ENCODE results near the gene DSE. TPM values are rescaled to one million over a fixed set of nuclear protein-coding genes. Genes with fewer than 3 reads are reported as not detected.

Gene DSE
- total RNA-seq, 4 donors from 2014 or later = 22.2 to 32.8 (median 30.5) TPM

GRCh38 chr6:116468293-116468692 is 97.5 kb downstream of the DSE start:
- H3K27me3 ChIP-seq = no peaks in the 10 kb centered on the region
- H3K4me3 ChIP-seq (replicated peaks in 1 of 3) = no peak overlapping the region
- DNase-seq = no peak
- no peaks in the 10 kb centered on the region for H3K36me3 ChIP-seq
- no peaks in the 10 kb centered on the region for H3K9me3 ChIP-seq
- no peak for TF ChIP-seq POLR2A (IDR thresholded peaks at IDR 0.05)
- no peak for TF ChIP-seq CTCF (IDR thresholded peaks at IDR 0.05)
- H3K4me1 ChIP-seq = no peaks in the 10 kb centered on the region
- no peak overlapping the region for H3K27ac ChIP-seq
- intact Hi-C loops (cut with DNase I) = no loop called here
- WGBS, 2 donors = 47 to 50% methylated on average over 1 of the region's 1 CpG

- Histone ChIP-seq H3K4me3 (replicated peaks in 1 of 3) (no peak overlapping the region), H3K9me3 (no peaks in the 10 kb centered on the region), H3K27ac (no peak overlapping the region), H3K36me3 (no peaks in the 10 kb centered on the region), H3K27me3 (no peaks in the 10 kb centered on the region), H3K4me1 (no peaks in the 10 kb centered on the region)
- WGBS, 2 donors = 94 to 98% methylated on average over 1 of the region's 1 CpG
- no peak for TF ChIP-seq POLR2A (IDR thresholded peaks at IDR 0.05)
- intact Hi-C loops (cut with DNase I) = no loop called here
- no peak for DNase-seq
Observed at GRCh38 chr6:116471531-116471930, 100.8 kb downstream of the DSE start.

- 69 to 92% methylated on average over 3 of the region's 3 CpGs for WGBS, 2 donors
- no peak for DNase-seq
- Histone ChIP-seq H3K4me3 (replicated peaks in 1 of 3) (no peak overlapping the region), H3K27ac (no peak overlapping the region), H3K36me3 (no peaks in the 10 kb centered on the region), H3K27me3 (no peaks in the 10 kb centered on the region), H3K4me1 (no peaks in the 10 kb centered on the region), H3K9me3 (no peaks in the 10 kb centered on the region)
- TF ChIP-seq POLR2A (IDR thresholded peaks at IDR 0.05) (no peak), CTCF (IDR thresholded peaks at IDR 0.05) (no peak)
- intact Hi-C loops (cut with DNase I) = no loop called here
Observed at GRCh38 chr6:116472706-116473105, 102.0 kb downstream of the DSE start.

- no peaks in the 10 kb centered on the region for H3K27me3 ChIP-seq
- 48 to 64% methylated on average over 1 of the region's 1 CpG for WGBS, 2 donors
- H3K9me3 ChIP-seq = no peaks in the 10 kb centered on the region
- DNase-seq = no peak
- no peaks in the 10 kb centered on the region for H3K36me3 ChIP-seq
- intact Hi-C loops (cut with DNase I) = no loop called here
- no peak overlapping the region for H3K4me3 ChIP-seq (replicated peaks in 1 of 3)
- no peaks in the 10 kb centered on the region for H3K4me1 ChIP-seq
- no peak overlapping the region for H3K27ac ChIP-seq
- no peak for TF ChIP-seq POLR2A (IDR thresholded peaks at IDR 0.05)
- no peak for TF ChIP-seq CTCF (IDR thresholded peaks at IDR 0.05)
Observed at GRCh38 chr6:116475141-116475540, 104.4 kb downstream of the DSE start.

GRCh38 chr6:116476002-116476678 is 105.4 kb downstream of the DSE start:
- Histone ChIP-seq H3K4me3 (replicated peaks in 1 of 3) (no peak overlapping the region), H3K36me3 (no peaks in the 10 kb centered on the region), H3K4me1 (no peaks in the 10 kb centered on the region), H3K27ac (no peak overlapping the region), H3K27me3 (no peaks in the 10 kb centered on the region), H3K9me3 (no peaks in the 10 kb centered on the region)
- DNase-seq = no peak
- TF ChIP-seq CTCF (IDR thresholded peaks at IDR 0.05) (no peak), POLR2A (IDR thresholded peaks at IDR 0.05) (no peak)
- intact Hi-C loops (cut with DNase I) = no loop called here
- WGBS, 2 donors = 83% methylated on average over 5 of the region's 5 CpGs
